ENCODE data around the gene CBL. TPM values are rescaled to one million over a fixed set of nuclear protein-coding genes. Genes with fewer than 3 reads are reported as not detected.

CBL gene
- total RNA-seq, 6 experiments from 2014 or later, result 24.2 to 31.2 (median 26.1) TPM

- Mint-ChIP-seq H3K27me3 (ENCODE audit: insufficient read depth) (peaks cover 11% of the 10 kb centered on the region; the same call in 1 of the 2 replicates), H3K9me3 (no peaks in the 10 kb centered on the region), H3K4me3 (no peak overlapping the region), H3K27ac (no peak overlapping the region), H3K4me1 (ENCODE audit: low read depth) (peaks cover 14% of the 10 kb centered on the region), H3K36me3 (ENCODE audit: low read depth) (no peaks in the 10 kb centered on the region)
- no peak for DNase-seq
- TF ChIP-seq CTCF (IDR thresholded peaks at IDR 0.05), result no peak
These were observed 111.6 kb downstream of the CBL start for GRCh38 chr11:119317592-119318239.

DNA sequence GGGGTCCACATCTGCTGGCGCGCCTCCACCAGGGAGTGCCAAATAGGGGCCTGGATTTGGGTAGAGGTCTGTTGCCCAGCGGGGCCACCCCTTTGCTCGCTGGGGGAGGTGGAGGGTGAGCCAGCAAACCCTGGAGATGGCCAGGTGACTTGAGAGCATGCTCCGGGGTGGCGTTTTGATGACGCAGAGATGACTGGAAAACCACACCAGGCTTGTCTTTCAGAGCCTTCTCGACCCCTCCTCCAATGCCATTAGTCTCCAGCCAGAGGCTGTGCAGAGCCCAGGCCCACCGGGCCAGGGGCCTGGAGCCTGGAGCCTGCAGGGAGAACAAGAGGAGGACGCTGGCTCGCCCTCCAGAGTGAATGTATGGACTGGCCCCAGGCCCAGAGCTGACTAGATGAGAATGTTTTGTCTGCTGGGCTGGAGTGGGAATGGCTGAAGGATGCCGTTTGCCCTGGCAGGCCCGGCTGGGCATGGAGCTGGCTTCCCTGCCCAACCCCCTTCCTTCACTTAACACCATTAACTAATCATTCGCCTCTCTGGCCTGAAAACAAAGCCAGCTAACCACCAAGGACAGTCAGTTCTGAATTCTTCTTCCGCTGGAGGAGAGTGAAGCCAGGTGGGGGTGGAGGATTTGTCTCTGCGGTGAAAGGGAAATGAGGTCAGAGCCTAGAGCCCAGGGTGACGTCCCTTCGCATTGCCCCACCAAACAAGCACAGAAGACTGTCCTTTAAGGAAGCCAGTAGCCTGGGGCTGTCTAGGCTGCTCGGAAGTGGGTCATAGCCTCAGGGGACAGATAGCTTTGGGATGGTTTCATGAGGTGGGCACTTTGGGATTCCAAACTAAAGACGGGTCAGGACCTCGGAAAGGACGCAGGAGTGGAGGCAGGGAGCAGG lies 112.3 kb downstream of the CBL start:
- no peaks in the 10 kb centered on the region for H3K36me3 Mint-ChIP-seq (ENCODE audit: low read depth)
- peaks cover 12% of the 10 kb centered on the region; the same call in 1 of the 2 replicates for H3K27me3 Mint-ChIP-seq (ENCODE audit: insufficient read depth)
- TF ChIP-seq CTCF (IDR thresholded peaks at IDR 0.05), result no peak
- H3K4me1 Mint-ChIP-seq (ENCODE audit: low read depth), result peaks cover 16% of the 10 kb centered on the region
- no peak overlapping the region; the same call in 1 of the 2 replicates for H3K4me3 Mint-ChIP-seq
- DNase-seq, result no peak
- H3K27ac Mint-ChIP-seq, result peak overlapping the region; percentile 48; the same call in 1 of the 2 replicates
- H3K9me3 Mint-ChIP-seq, result no peaks in the 10 kb centered on the region

DNA sequence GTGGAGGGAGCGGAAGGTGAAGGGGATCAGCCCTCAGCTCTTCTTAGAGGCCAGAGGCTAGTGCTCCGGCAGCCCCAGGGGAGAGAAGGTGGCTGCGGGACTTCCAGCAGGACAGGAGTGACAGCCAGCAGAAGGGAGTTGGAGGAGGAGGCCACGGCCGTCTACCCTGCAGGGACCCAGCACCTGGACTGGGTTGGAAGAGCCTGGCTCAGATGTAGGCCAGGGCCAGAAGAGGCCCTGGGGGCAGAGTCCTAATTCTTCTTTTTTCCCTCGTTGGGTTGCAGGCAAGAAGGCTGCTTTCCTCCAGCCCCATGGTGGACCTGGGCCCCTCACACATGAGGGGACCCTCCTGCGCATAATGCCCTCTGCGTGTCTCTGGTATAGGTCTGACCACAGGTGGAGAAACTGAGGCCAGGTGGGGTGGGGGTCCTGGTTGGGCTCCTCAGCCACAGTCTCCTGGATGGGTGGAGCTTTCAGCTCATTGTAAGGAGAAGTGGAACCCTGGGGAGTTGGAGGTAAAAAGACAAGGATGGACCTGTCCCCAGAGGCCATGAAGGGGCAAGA lies 113.1 kb downstream of the CBL start:
- H3K9me3 Mint-ChIP-seq, result no peaks in the 10 kb centered on the region
- TF ChIP-seq CTCF (IDR thresholded peaks at IDR 0.05), result no peak
- DNase-seq, result no peak
- peaks cover 14% of the 10 kb centered on the region; the same call in 1 of the 2 replicates for H3K27me3 Mint-ChIP-seq (ENCODE audit: insufficient read depth)
- no peaks in the 10 kb centered on the region for H3K36me3 Mint-ChIP-seq (ENCODE audit: low read depth)
- H3K27ac Mint-ChIP-seq, result peak overlapping the region; percentile 48; the same call in 1 of the 2 replicates
- H3K4me3 Mint-ChIP-seq, result no peak overlapping the region
- peaks cover 20% of the 10 kb centered on the region for H3K4me1 Mint-ChIP-seq (ENCODE audit: low read depth)

- H3K4me3 Mint-ChIP-seq, result peak overlapping the region; percentile 18; the same call in 1 of the 2 replicates
- H3K36me3 Mint-ChIP-seq (ENCODE audit: low read depth), result no peaks in the 10 kb centered on the region
- TF ChIP-seq CTCF (IDR thresholded peaks at IDR 0.05), result no peak
- H3K4me1 Mint-ChIP-seq (ENCODE audit: low read depth), result peaks cover 20% of the 10 kb centered on the region
- H3K27ac Mint-ChIP-seq, result peak overlapping the region; percentile 46; the same call in 1 of the 2 replicates
- peaks cover 14% of the 10 kb centered on the region; the same call in 1 of the 2 replicates for H3K27me3 Mint-ChIP-seq (ENCODE audit: insufficient read depth)
- H3K9me3 Mint-ChIP-seq, result no peaks in the 10 kb centered on the region
- DNase-seq, result no peak
These were observed 113.6 kb downstream of the CBL start for GRCh38 chr11:119319700-119320239.

- Mint-ChIP-seq H3K27me3 (ENCODE audit: insufficient read depth) (peaks cover 12% of the 10 kb centered on the region; the same call in 1 of the 2 replicates), H3K4me1 (ENCODE audit: low read depth) (peaks cover 20% of the 10 kb centered on the region), H3K9me3 (no peaks in the 10 kb centered on the region), H3K36me3 (ENCODE audit: low read depth) (no peaks in the 10 kb centered on the region), H3K27ac (no peak overlapping the region), H3K4me3 (no peak overlapping the region)
- TF ChIP-seq CTCF (IDR thresholded peaks at IDR 0.05), result no peak
- DNase-seq, result no peak
These were observed 114.2 kb downstream of the CBL start for GRCh38 chr11:119320240-119320775.

Data from HFFc6 (cell line).